H1 (cell line): Measurements from ENCODE around the gene SLC15A1. TPM values are rescaled to one million over a fixed set of nuclear protein-coding genes. Genes with fewer than 3 reads are reported as not detected.

Source experiments
- CTCF ChIA-PET: fragments of 300-600 bp; sonication (Branson Sonifier 250); formaldehyde crosslinking; loops from one replicate; lab custom pipeline; 2021; ENCODE audit not compliant: partially characterized antibody; lab: Charles Lee
- POLR2A ChIA-PET: fragments of 300-600 bp; sonication (Branson Sonifier 250); formaldehyde crosslinking; loops from one replicate; lab custom pipeline; 2021; ENCODE audit warnings: inconsistent platforms; ENCODE audit not compliant: partially characterized antibody; lab: Charles Lee
- DNase-seq, 2 experiments: peaks; one replicate each; pipeline versions ENCODE4 v3.0.0 to v3.0.0-alpha.2; 2010 to 2022; ENCODE audit warnings: low spot score in 2 of 2, low read depth in 1 of 2, mixed read lengths in 1 of 2
- FAIRE-seq: peaks from 2 replicates; lab custom pipeline; 2011; peaks lifted over from hg19 to GRCh38; lab: Jason Lieb, UNC
- H2AFZ ChIP-seq: 2 replicates; pipeline ENCODE4 v1.8.1; 2012; ENCODE audit warnings: low read length, inconsistent platforms
- H2AK5ac ChIP-seq: 2 replicates; pipeline ENCODE4 v1.6.1; 2013; ENCODE audit warnings: low read depth, low read length
- H2BK120ac ChIP-seq: replicated peaks from 2 replicates; pipeline ENCODE3; 2013; ENCODE audit warnings: low read depth, low read length, inconsistent platforms
- H2BK12ac ChIP-seq: 2 replicates; pipeline ENCODE4 v1.6.1; 2013; ENCODE audit warnings: low read depth, low read length
- H2BK15ac ChIP-seq: 2 replicates; pipeline ENCODE4 v1.6.1; 2013; ENCODE audit warnings: low read length
- H2BK20ac ChIP-seq: 2 replicates; pipeline ENCODE4 v1.6.1; 2013; ENCODE audit warnings: low read length
- H2BK5ac ChIP-seq: 2 replicates; pipeline ENCODE4 v1.6.1; 2013; ENCODE audit warnings: low read depth, low read length
- H3K14ac ChIP-seq: 2 replicates; pipeline ENCODE4 v1.6.1; 2013; ENCODE audit warnings: inconsistent platforms; ENCODE audit not compliant: insufficient read length
- H3K18ac ChIP-seq: 2 replicates; pipeline ENCODE4 v1.6.1; 2013; ENCODE audit warnings: low read length; ENCODE audit errors: extremely low read depth
- H3K23ac ChIP-seq: 2 replicates; pipeline ENCODE4 v1.6.1; 2013; ENCODE audit warnings: inconsistent platforms; ENCODE audit not compliant: insufficient read length
- H3K23me2 ChIP-seq: 2 replicates; pipeline ENCODE4 v1.6.1; 2013; ENCODE audit warnings: low read depth, low read length
- H3K27ac ChIP-seq: 2 replicates; pipeline ENCODE4 v1.6.1; 2011; ENCODE audit warnings: low read depth, low read length, inconsistent platforms
- H3K27me3 ChIP-seq, 4 experiments: replicated peaks in 1 of 4; 1 replicate in 1 of 4; 2 replicates in 3 of 4; pipeline versions ENCODE4 v1.6.1 to v1.8.1; 2011 to 2013; ENCODE audit warnings: low read length in 3 of 4, mild to moderate bottlenecking in 3 of 4, inconsistent platforms in 2 of 4, mixed read lengths in 2 of 4, moderate library complexity in 1 of 4; ENCODE audit not compliant: control insufficient read depth in 3 of 4, insufficient read depth in 3 of 4; ENCODE audit errors: extremely low read depth in 1 of 4
- H3K36me3 ChIP-seq, 4 experiments: 2 replicates each; pipeline versions ENCODE4 v1.6.1 to v1.8.1; 2011 to 2013; ENCODE audit warnings: mild to moderate bottlenecking in 4 of 4, low read length in 3 of 4, moderate library complexity in 2 of 4, control low read depth in 1 of 4, inconsistent platforms in 1 of 4; ENCODE audit not compliant: insufficient read depth in 4 of 4, control insufficient read depth in 2 of 4
- H3K4ac ChIP-seq: replicated peaks from 2 replicates; pipeline ENCODE3; 2013; ENCODE audit warnings: low read length, low read depth, mixed read lengths, inconsistent platforms; ENCODE audit not compliant: insufficient read length
- H3K4me1 ChIP-seq, 4 experiments: replicated peaks in 1 of 4; 1 replicate in 1 of 4; 2 replicates in 3 of 4; pipeline versions ENCODE4 v1.6.1 to v1.8.1; 2011 to 2013; ENCODE audit warnings: low read length in 3 of 4, inconsistent platforms in 2 of 4, mixed read lengths in 1 of 4; ENCODE audit not compliant: insufficient read depth in 4 of 4, control insufficient read depth in 3 of 4
- H3K4me2 ChIP-seq, 2 experiments: 2 replicates each; pipeline versions ENCODE4 v1.6.1 to v1.8.1; 2011 to 2013; ENCODE audit warnings: low read depth in 2 of 2, low read length in 2 of 2, control low read depth in 1 of 2, inconsistent platforms in 1 of 2, mild to moderate bottlenecking in 1 of 2; ENCODE audit not compliant: insufficient read depth in 1 of 2
- H3K4me3 ChIP-seq, 4 experiments: fragments of 200-600, 300-600 bp in 1 of 4; sonication (generic), shearing (Covaris generic), sonication (Bioruptor Twin) in 1 of 4; 2 replicates each; pipeline versions ENCODE4 v1.5.1 to v1.8.1; 2011 to 2016; ENCODE audit warnings: low read length in 4 of 4, low read depth in 3 of 4, control low read depth in 2 of 4, inconsistent platforms in 2 of 4, mild to moderate bottlenecking in 2 of 4, mixed read lengths in 1 of 4, moderate library complexity in 1 of 4; ENCODE audit not compliant: insufficient read depth in 2 of 4; ENCODE audit errors: extremely low read depth in 1 of 4
- H3K56ac ChIP-seq: replicated peaks from 2 replicates; pipeline ENCODE3; 2013; ENCODE audit warnings: low read depth, mild to moderate bottlenecking, mixed read lengths, low read length, inconsistent platforms; ENCODE audit not compliant: insufficient read length
- H3K79me1 ChIP-seq: 2 replicates; pipeline ENCODE4 v1.6.1; 2013; ENCODE audit warnings: low read depth, low read length, control low read depth
- H3K79me2 ChIP-seq, 2 experiments: 2 replicates each; pipeline versions ENCODE4 v1.6.1 to v1.8.1; 2012 to 2013; ENCODE audit warnings: low read length in 2 of 2, mild to moderate bottlenecking in 2 of 2, inconsistent platforms in 1 of 2; ENCODE audit not compliant: insufficient read depth in 2 of 2, control insufficient read depth in 1 of 2
- H3K9ac ChIP-seq, 4 experiments: replicated peaks in 1 of 4; 1 replicate in 1 of 4; 2 replicates in 3 of 4; pipeline versions ENCODE4 v1.6.1 to v1.8.1; 2011 to 2013; ENCODE audit warnings: low read depth in 3 of 4, low read length in 3 of 4, control low read depth in 2 of 4, mild to moderate bottlenecking in 2 of 4, moderate library complexity in 2 of 4, inconsistent platforms in 1 of 4; ENCODE audit errors: extremely low read depth in 1 of 4
- H3K9me3 ChIP-seq, 2 experiments: 2 replicates each; pipeline versions ENCODE4 v1.6.1 to v1.8.1; 2012 to 2013; ENCODE audit warnings: mild to moderate bottlenecking in 2 of 2, moderate library complexity in 2 of 2, control low read depth in 1 of 2, inconsistent platforms in 1 of 2, low read depth in 1 of 2, low read length in 1 of 2, mixed read lengths in 1 of 2; ENCODE audit not compliant: insufficient read depth in 2 of 2
- H4K20me1 ChIP-seq, 2 experiments: replicated peaks in 1 of 2; 2 replicates each; pipeline versions ENCODE3 to v1.8.1; 2011 to 2013; ENCODE audit warnings: inconsistent platforms in 2 of 2, low read length in 2 of 2, mild to moderate bottlenecking in 1 of 2; ENCODE audit not compliant: insufficient read depth in 2 of 2, control insufficient read depth in 1 of 2
- H4K5ac ChIP-seq: 2 replicates; pipeline ENCODE4 v1.6.1; 2013; ENCODE audit warnings: low read length, low read depth, mixed read lengths, inconsistent platforms; ENCODE audit not compliant: insufficient read length
- H4K8ac ChIP-seq: 2 replicates; pipeline ENCODE4 v1.8.0; 2013; ENCODE audit warnings: mild to moderate bottlenecking, moderate library complexity, low read length, inconsistent platforms; ENCODE audit not compliant: insufficient read depth; ENCODE audit errors: extremely low read depth
- H4K91ac ChIP-seq: replicated peaks from 2 replicates; pipeline ENCODE3; 2013; ENCODE audit warnings: low read length, mixed read lengths, inconsistent platforms; ENCODE audit not compliant: insufficient read length
- BRCA1 ChIP-seq: IDR thresholded peaks from 2 replicates; pipeline ENCODE4 v1.6.1; 2012; ENCODE audit warnings: low read depth, low read length, improper control_type of control experiment
- CHD1 ChIP-seq: IDR thresholded peaks from 2 replicates; pipeline ENCODE4 v1.6.1; 2012; ENCODE audit warnings: low read depth, low read length, improper control_type of control experiment
- CTBP2 ChIP-seq: IDR thresholded peaks from 2 replicates; pipeline ENCODE4 v1.7.0; 2011; ENCODE audit warnings: borderline replicate concordance, mild to moderate bottlenecking, moderate library complexity, mixed read lengths, low read length; ENCODE audit not compliant: insufficient read depth, insufficient read length
- EP300 ChIP-seq, 2 experiments: IDR thresholded peaks; 1 replicate in 1 of 2; 2 replicates in 1 of 2; pipeline ENCODE4 v1.6.1; 2011 to 2012; ENCODE audit warnings: low read depth in 2 of 2, low read length in 2 of 2, mild to moderate bottlenecking in 2 of 2, borderline replicate concordance in 1 of 2, inconsistent platforms in 1 of 2, moderate library complexity in 1 of 2
- GTF2F1 ChIP-seq: IDR thresholded peaks from 2 replicates; pipeline ENCODE4 v1.6.1; 2012; ENCODE audit warnings: low read depth, low read length, improper control_type of control experiment, borderline replicate concordance
- HDAC2 ChIP-seq, 2 experiments: fragments of 300-600 bp in 1 of 2; sonication (generic) in 1 of 2; IDR thresholded peaks; 2 replicates each; pipeline ENCODE4 v1.6.1; 2011 to 2012; ENCODE audit warnings: low read depth in 2 of 2, low read length in 2 of 2, mild to moderate bottlenecking in 2 of 2, moderate library complexity in 2 of 2, borderline replicate concordance in 1 of 2, inconsistent platforms in 1 of 2
- KDM1A ChIP-seq: fragments of 200-600, 300-600 bp; sonication (generic); IDR thresholded peaks from 2 replicates; pipeline ENCODE4 v1.7.1; 2016; ENCODE audit warnings: mild to moderate bottlenecking, low read length, borderline replicate concordance
- KDM5A ChIP-seq: fragments of 200-600 bp; IDR thresholded peaks from 2 replicates; pipeline ENCODE4 v1.7.1; 2012; ENCODE audit warnings: mild to moderate bottlenecking, low read length, inconsistent platforms, mixed read lengths
- PHF8 ChIP-seq: fragments of 200-600 bp; sonication (generic); conservative IDR thresholded peaks from 2 replicates; pipeline ENCODE4 v1.7.1; 2012; ENCODE audit warnings: low read depth, mild to moderate bottlenecking, inconsistent platforms, low read length, moderate library complexity
- POU5F1 ChIP-seq: IDR thresholded peaks from 2 replicates; pipeline ENCODE4 v1.6.1; 2011; ENCODE audit warnings: low read depth, mild to moderate bottlenecking, low read length, moderate library complexity
- SIN3A ChIP-seq, 2 experiments: IDR thresholded peaks in 1 of 2; conservative IDR thresholded peaks in 1 of 2; 2 replicates each; pipeline ENCODE4 v1.6.1; 2011 to 2012; ENCODE audit warnings: low read length in 2 of 2, improper control_type of control experiment in 1 of 2, low read depth in 1 of 2, mild to moderate bottlenecking in 1 of 2
- SP2 ChIP-seq: IDR thresholded peaks from 2 replicates; pipeline ENCODE4 v1.6.1; 2012; ENCODE audit warnings: mild to moderate bottlenecking, low read length, inconsistent platforms
- WGBS, 2 experiments: shearing (Covaris generic) in 1 of 2; methylation state at CpG; one replicate each; pipeline versions ENCODE4 v1.1.6 to v1.1.7; 2013 to 2015; ENCODE audit warnings: low lambda C conversion rate in 2 of 2, mixed read lengths in 2 of 2, inconsistent platforms in 1 of 2, low coverage in 1 of 2, missing lambda C conversion rate in 1 of 2; ENCODE audit not compliant: insufficient replicate concordance in 2 of 2, insufficient coverage in 1 of 2, insufficient read length in 1 of 2; ENCODE audit errors: extremely low coverage in 1 of 2, missing lambda C conversion rate in 1 of 2; 5-methylcytosine and 5-hydroxymethylcytosine counted together
- polyA plus RNA-seq, 7 experiments: library from polyadenylated mRNA; depleted of rRNA in 3 of 7; stranded (reverse) in 5 of 7; unstranded in 2 of 7; fragments of >200 nt in 5 of 7; fragments of 200-250 nt in 2 of 7; gene quantifications; 1 replicate in 5 of 7; 2 replicates in 1 of 7; 4 replicates in 1 of 7; pipeline versions ENCODE4 v1.2.1 to v1.2.3, GENCODE V29; 2011 to 2013; ENCODE audit warnings: missing spikeins in 2 of 7, mixed read lengths in 2 of 7
- total RNA-seq: library from RNA; stranded (reverse); fragmentation: NEBNext Ultra II Directional; extraction: Animal tissue kit (Norgen Biotek cat#: 25700); gene quantifications from 2 replicates; pipeline ENCODE4 v1.2.1, GENCODE V29; 2021
- TF ChIP-seq, protein P1 (sequence below): IDR thresholded peaks from 2 replicates; pipeline ENCODE4 v1.6.1; 2011; ENCODE audit warnings: low read length, improper control_type of control experiment

The SLC15A1 gene
- total and polyA plus RNA-seq, 2 of the 8 experiments (the other 6 are each of a cell fraction or from before 2014, with no cell fraction given), result 1.3 to 2.4 TPM

GRCh38 chr13:98743377-98743776, 9.1 kb downstream of the SLC15A1 start:
- POLR2A ChIA-PET, result no interaction called here
- Histone ChIP-seq H3K14ac (no peak overlapping the region), H3K36me3 (peaks cover 0 to 4% (median 0%) of the 10 kb centered on the region in 4 experiments; a peak in 1 of 8 replicates), H3K9ac (no peak overlapping the region), H3K23ac (no peak overlapping the region), H2BK5ac (no peak overlapping the region), H2AFZ (no peak overlapping the region), H3K4me2 (no peak overlapping the region), H2BK15ac (no peak overlapping the region), H3K4me1 (no peaks in the 10 kb centered on the region), H4K5ac (no peak overlapping the region), H2BK120ac (no peak overlapping the region), H2BK12ac (no peak overlapping the region), H2BK20ac (no peak overlapping the region), H3K27ac (no peak overlapping the region), H3K4me3 (no peak overlapping the region), H4K20me1 (no peaks in the 10 kb centered on the region), H3K27me3 (no peaks in the 10 kb centered on the region), H3K18ac (no peak overlapping the region), H3K23me2 (no peaks in the 10 kb centered on the region), H3K56ac (no peak overlapping the region), H3K9me3 (peaks cover 12 to 14% of the 10 kb centered on the region in 2 experiments), H4K91ac (no peak overlapping the region), H4K8ac (no peak overlapping the region), H3K4ac (no peak overlapping the region), H3K79me2 (no peaks in the 10 kb centered on the region), H3K79me1 (no peaks in the 10 kb centered on the region), H2AK5ac (no peak overlapping the region)
- DNase-seq (no peak), FAIRE-seq (no peak)
- WGBS, 2 experiments, result 96% methylated on average over 2 of the region's 2 CpGs; no CpG with 5 or more reads in 1 of the 2 experiments
- CTCF ChIA-PET, result no interaction called here
- no peak for TF ChIP-seq BRCA1
- no peak for TF ChIP-seq KDM1A
- TF ChIP-seq KDM5A, result no peak
- TF ChIP-seq GTF2F1, result no peak
- no peak for TF ChIP-seq CHD1
- TF ChIP-seq SP2, result no peak
- TF ChIP-seq EP300 (IDR thresholded peaks at IDR 0.05; ENCODE audit: borderline replicate concordance in 1 of 2, low read depth in 2 of 2, low read length in 2 of 2), result no peak
- TF ChIP-seq SIN3A (conservative IDR thresholded peaks at IDR 0.05 in 1 of 2, IDR thresholded peaks at IDR 0.05 in 1 of 2; ENCODE audit: low read depth in 1 of 2, low read length in 2 of 2), result no peak
- TF ChIP-seq, protein P1, sequence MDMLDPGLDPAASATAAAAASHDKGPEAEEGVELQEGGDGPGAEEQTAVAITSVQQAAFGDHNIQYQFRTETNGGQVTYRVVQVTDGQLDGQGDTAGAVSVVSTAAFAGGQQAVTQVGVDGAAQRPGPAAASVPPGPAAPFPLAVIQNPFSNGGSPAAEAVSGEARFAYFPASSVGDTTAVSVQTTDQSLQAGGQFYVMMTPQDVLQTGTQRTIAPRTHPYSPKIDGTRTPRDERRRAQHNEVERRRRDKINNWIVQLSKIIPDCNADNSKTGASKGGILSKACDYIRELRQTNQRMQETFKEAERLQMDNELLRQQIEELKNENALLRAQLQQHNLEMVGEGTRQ, result no peak
- no peak for TF ChIP-seq POU5F1
- no peak for TF ChIP-seq PHF8
- TF ChIP-seq CTBP2, result no peak
- no peak for TF ChIP-seq HDAC2 (IDR thresholded peaks at IDR 0.05; ENCODE audit: borderline replicate concordance in 1 of 2, low read depth in 2 of 2, low read length in 2 of 2)
